Muscle of leg (tissue), 11 donors: ENCODE data around the gene DCANP1. TPM values are rescaled to one million over a fixed set of nuclear protein-coding genes. Genes with fewer than 3 reads are reported as not detected.

Source experiments
- DNase-seq: peaks from one replicate; pipeline ENCODE4 v3.0.0; 2013
- H3K27ac ChIP-seq: one replicate; pipeline ENCODE4 v1.5.1; 2013; ENCODE audit warnings: mild to moderate bottlenecking, low read length, control low read depth
- H3K27me3 ChIP-seq: one replicate; pipeline ENCODE4 v1.6.1; 2013; ENCODE audit warnings: low read length; ENCODE audit not compliant: control insufficient read depth, insufficient read depth
- H3K36me3 ChIP-seq: one replicate; pipeline ENCODE4 v1.6.1; 2013; ENCODE audit warnings: low read length; ENCODE audit not compliant: control insufficient read depth, insufficient read depth
- H3K4me1 ChIP-seq: one replicate; pipeline ENCODE4 v1.6.1; 2013; ENCODE audit warnings: low read length; ENCODE audit not compliant: control insufficient read depth, insufficient read depth
- H3K4me3 ChIP-seq: one replicate; pipeline ENCODE4 v1.5.1; 2013; ENCODE audit warnings: low read length, control low read depth
- H3K9me3 ChIP-seq: replicated peaks from 2 replicates; pipeline ENCODE4 v1.6.1; 2013; ENCODE audit warnings: low read depth, low read length; ENCODE audit not compliant: control insufficient read depth
- WGBS: methylation state at CpG from one replicate; pipeline ENCODE4 v1.1.5; 2013; ENCODE audit warnings: missing lambda C conversion rate; ENCODE audit not compliant: insufficient coverage; 5-methylcytosine and 5-hydroxymethylcytosine counted together
- polyA plus RNA-seq, 8 donors: library from polyadenylated mRNA; unstranded; fragments of 120-200 nt; gene quantifications; one replicate each; pipeline versions ENCODE4 v1.2.1 to v1.2.3, GENCODE V29; 2013; ENCODE audit warnings: inconsistent platforms in 1 of 8, low replicate concordance in 1 of 8; ENCODE audit not compliant: insufficient read length in 8 of 8, insufficient read depth in 1 of 8
- total RNA-seq: library from RNA; stranded (reverse); fragments of 120-200 nt; gene quantifications from one replicate; pipeline ENCODE4 v1.2.4, GENCODE V29; 2013

DCANP1 gene
- total and polyA plus RNA-seq, 9 donors: 0.06 to 0.21 (median 0.10) TPM; not detected in 5

GRCh38 chr5:135398160-135398854, 48.8 kb downstream of the DCANP1 start:
- Histone ChIP-seq H3K4me3 (peak overlapping the region; percentile 85), H3K9me3 (no peaks in the 10 kb centered on the region), H3K36me3 (peaks cover 4% of the 10 kb centered on the region), H3K27me3 (no peaks in the 10 kb centered on the region), H3K27ac (peak overlapping the region; percentile 76), H3K4me1 (peaks cover 40% of the 10 kb centered on the region)
- DNase-seq: peak; percentile 43
- 0% methylated on average over 43 of the region's 43 CpGs for WGBS

GRCh38 chr5:135397084-135397483, 50.1 kb downstream of the DCANP1 start:
- peaks cover 43% of the 10 kb centered on the region for H3K4me1 ChIP-seq
- H3K36me3 ChIP-seq: peaks cover 14% of the 10 kb centered on the region
- DNase-seq: no peak
- WGBS: 78% methylated on average over 4 of the region's 5 CpGs
- no peak overlapping the region for H3K27ac ChIP-seq
- no peaks in the 10 kb centered on the region for H3K27me3 ChIP-seq
- H3K9me3 ChIP-seq: no peaks in the 10 kb centered on the region
- no peak overlapping the region for H3K4me3 ChIP-seq

- no peaks in the 10 kb centered on the region for H3K27me3 ChIP-seq
- peaks cover 16% of the 10 kb centered on the region for H3K36me3 ChIP-seq
- DNase-seq: no peak
- H3K4me1 ChIP-seq: peaks cover 46% of the 10 kb centered on the region
- WGBS: 68% methylated on average over 3 of the region's 4 CpGs
- no peak overlapping the region for H3K4me3 ChIP-seq
- H3K9me3 ChIP-seq: no peaks in the 10 kb centered on the region
- no peak overlapping the region for H3K27ac ChIP-seq
These were observed 50.6 kb downstream of the DCANP1 start for GRCh38 chr5:135396459-135397055.

- no CpG with 5 or more reads among the region's 4 CpGs for WGBS
- no peak overlapping the region for H3K4me3 ChIP-seq
- H3K9me3 ChIP-seq: no peaks in the 10 kb centered on the region
- H3K4me1 ChIP-seq: peaks cover 51% of the 10 kb centered on the region
- no peak overlapping the region for H3K27ac ChIP-seq
- DNase-seq: no peak
- H3K36me3 ChIP-seq: peaks cover 16% of the 10 kb centered on the region
- no peaks in the 10 kb centered on the region for H3K27me3 ChIP-seq
These were observed 51.3 kb downstream of the DCANP1 start for GRCh38 chr5:135395866-135396265.

GRCh38 chr5:135395451-135395850, 51.7 kb downstream of the DCANP1 start:
- Histone ChIP-seq H3K9me3 (no peaks in the 10 kb centered on the region), H3K4me1 (peaks cover 51% of the 10 kb centered on the region), H3K27ac (no peak overlapping the region), H3K36me3 (peaks cover 16% of the 10 kb centered on the region), H3K27me3 (no peaks in the 10 kb centered on the region), H3K4me3 (no peak overlapping the region)
- peak; percentile 36 for DNase-seq
- 57% methylated on average over 5 of the region's 5 CpGs for WGBS

Other genes with a start within 250 kb of the DCANP1 start
- gene MACROH2A1, start 48.1 kb downstream of the DCANP1 start, total RNA-seq: 103 TPM
- gene MACROH2A1, start 48.1 kb downstream of the DCANP1 start, polyA plus RNA-seq: 100 to 1,000 TPM; 103 to 117 (median 112) TPM
- 0.13 TPM for gene TIFAB, start 5.0 kb upstream of the DCANP1 start, total RNA-seq
- under 1 TPM; 0.05 to 0.33 (median 0.20) TPM for gene TIFAB, start 5.0 kb upstream of the DCANP1 start, polyA plus RNA-seq
- gene NEUROG1, start 88.6 kb upstream of the DCANP1 start, total RNA-seq: not detected
- gene NEUROG1, start 88.6 kb upstream of the DCANP1 start, polyA plus RNA-seq: under 1 TPM in 1 of 8 donors, not detected in 7; 0.10 TPM
- 21.3 TPM for gene CXCL14, start 131.6 kb upstream of the DCANP1 start, total RNA-seq
- 100 to 1,000 TPM in 1 of 8 donors, 10 to 100 TPM in 7; 27.6 to 155 (median 32.7) TPM for gene CXCL14, start 131.6 kb upstream of the DCANP1 start, polyA plus RNA-seq